ENCODE measurements around the gene ZFP42.
"Not testable (repeated sequence)": the region's sequence is repeated elsewhere in the genome, so short reads cannot be mapped to it uniquely, and the experiment has no call there.

ZFP42 gene

DNA sequence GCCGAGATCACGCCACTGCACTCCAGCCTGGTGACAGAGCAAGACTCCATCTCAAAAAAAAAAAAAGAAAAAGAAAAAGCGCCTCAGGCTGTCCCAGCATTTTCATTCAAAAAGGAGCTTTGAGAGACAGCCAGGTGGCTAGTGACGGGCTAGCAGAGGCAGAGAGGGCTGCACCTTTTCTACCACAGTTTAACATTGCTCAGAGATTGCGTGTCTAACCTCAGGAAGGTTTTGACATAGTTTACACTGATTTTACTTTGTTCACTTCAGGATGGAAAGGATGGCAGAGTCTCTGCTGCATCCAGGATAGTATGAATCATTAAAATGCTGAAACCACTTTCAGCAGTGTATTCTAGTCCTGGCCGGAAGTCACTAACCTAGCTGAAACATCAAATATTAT is 28.1 kb downstream of the ZFP42 start:
- DNase-seq: no peak

DNA sequence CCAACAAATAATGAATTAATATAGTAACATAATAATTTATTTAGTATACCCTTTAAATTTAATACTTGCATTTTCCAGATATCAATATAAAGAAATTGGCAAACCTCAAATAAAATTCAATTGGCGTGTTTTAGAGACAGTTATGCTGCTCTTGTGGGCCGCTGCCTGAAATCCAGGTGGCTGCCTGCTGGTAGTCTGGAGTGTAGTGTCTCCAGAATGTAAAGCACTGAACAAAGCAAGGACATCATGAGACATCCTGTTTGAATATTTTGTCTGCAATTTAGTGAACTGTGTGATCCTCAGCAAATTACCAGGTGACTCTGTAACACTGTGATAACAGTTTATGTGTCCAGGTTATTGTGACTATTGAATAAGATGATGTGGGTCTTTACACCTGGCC is 29.9 kb downstream of the ZFP42 start:
- DNase-seq: no peak

DNA sequence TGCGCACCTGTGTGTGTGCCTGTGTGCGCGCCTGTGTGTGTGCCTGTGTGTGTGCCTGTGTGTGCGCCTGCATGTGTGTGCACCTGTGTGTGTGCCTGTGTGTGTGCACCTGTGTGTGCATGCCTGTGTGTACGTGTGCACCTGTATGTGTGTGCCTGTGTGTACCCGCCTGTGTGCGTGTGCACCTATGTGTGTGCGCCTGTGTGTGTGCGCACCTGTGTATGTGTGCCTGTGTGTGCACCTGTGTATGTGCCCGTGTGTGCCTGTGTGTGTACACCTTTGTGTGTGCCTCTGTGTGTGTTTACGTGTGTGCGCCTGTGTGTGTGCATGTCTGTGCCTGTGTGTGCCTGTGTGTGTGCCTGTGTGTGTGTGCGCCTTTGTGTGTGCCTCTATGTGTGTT is 33.5 kb downstream of the ZFP42 start:
- no peak for DNase-seq

DNA sequence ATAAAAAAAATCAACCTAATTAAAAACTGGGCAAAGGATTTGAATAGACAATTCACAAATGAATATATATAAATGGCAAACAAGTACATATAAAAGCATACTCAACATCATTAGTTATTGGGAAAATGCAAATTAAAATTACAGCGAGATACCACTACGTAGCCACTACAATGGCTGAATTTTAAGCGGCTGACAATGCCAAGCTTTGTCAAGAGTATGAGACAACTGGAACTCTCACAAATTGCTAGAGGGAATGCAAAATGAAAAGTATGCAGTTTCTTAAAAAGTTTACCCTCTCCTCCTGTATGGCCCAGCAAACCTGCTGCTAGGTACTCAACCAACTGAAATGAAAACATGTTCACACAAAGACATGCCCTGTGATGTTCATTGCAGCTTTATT is 34.8 kb downstream of the ZFP42 start:
- DNase-seq: no peak

DNA sequence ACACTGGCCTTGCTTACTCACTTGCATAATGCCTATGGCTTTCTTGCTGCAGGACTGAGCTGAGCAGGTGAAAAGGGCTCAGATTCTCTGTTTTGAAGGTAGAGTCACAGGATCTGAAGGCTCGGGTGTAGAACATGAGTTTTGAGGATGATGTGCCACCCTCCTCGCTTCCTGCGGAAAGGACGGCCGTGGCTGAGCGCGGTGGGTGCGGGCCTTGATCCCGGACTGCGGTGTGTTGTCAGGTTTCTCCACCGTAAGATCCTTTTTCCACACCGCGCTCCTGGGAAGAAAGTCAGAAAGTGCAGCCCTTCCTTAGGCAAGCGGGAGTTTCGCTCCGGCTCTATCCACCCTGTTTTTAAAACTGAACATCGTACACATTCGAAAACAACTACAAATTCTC is 36.2 kb downstream of the ZFP42 start:
- no peak for DNase-seq

DNA sequence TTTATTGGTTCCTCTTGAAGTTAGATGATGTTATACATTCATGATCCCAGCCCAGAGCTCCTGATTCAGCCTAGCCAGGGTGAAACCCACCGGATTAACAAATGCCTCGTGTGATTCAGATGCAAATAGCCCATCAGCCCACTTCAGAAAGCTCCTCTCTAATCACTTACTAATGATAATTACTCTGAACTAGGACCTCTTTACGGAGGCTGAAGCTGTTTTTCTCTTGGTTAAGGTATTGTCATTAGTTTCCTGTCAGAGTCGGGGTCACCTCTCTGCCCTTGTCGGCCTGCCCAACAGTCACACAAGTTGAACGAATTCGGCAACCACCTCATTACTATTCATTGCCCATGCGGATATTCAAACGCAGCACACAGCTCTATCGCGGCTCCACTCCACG is 36.6 kb downstream of the ZFP42 start:
- DNase-seq: no peak

DNA sequence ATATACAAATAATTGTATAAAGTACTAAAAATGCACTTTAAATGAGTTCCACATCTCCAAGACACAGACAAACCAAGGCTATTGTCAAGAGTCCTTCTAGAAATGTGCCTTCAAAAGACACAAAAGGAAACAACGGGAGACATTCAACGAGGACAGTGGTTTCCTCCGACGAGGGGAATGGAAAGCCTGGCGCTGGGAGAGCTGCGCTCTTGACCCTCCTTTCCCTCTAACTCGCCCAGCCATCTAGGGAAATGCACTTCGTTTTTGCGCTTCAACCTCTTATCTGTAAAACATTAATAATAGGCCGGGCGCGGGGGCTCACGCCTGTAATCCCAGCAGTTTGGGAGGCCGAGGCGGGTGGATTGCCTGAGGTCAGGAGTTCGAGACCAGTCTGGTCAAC is 37.0 kb downstream of the ZFP42 start:
- DNase-seq: no peak

DNA sequence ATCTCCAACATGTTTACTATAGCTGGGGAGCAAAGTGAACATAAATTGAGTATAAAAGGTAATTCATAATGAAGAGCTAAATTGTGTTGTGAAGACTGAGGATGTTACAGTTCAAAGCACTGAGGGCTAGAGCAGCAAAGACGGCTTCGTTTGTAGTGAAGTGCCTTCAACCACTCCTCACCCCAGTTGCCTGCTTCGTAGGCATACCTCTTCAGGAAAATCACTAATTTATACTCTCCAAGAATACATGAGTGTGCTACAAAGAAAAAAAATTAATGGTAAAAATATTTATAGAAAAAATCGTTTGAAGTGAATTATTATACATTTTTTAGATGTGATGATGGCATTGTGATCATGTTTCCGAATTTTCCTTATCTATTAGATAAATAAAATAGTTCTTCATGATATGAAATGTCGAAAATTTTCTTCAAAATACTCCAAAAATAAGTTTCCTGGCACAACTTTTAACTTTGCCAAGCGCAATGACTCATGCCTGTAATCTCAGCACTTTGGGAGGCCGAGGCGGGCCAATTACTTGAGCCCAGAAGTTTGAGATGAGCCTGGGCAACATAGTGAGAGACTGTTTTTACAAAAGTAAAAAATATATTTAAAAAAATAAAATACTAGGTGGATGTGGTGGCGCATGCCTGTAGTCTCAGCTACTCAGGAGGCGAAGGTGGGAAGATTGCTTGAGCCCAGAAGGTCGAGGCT is 41.6 kb downstream of the ZFP42 start:
- no peak for DNase-seq

DNA sequence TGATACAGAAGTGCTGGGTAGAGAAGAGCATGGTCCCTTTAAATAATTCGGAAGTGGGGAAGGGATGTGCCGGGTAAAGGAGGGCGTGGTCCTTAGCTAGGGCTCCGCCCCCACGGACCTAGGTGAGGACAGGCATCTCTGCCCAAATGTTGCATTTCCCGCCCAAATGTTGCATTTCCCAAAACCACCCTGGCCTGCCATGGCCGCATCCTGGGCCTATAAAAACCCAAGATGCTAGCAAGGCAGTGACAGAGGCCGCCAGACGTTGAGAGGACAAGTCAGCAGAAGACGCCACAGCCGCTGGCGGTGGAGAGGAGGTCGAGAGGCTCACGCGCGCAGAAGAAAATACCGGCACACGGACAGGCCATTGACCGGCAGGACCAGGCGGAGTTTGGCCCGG is 46.1 kb downstream of the ZFP42 start:
- DNase-seq: no peak

DNA sequence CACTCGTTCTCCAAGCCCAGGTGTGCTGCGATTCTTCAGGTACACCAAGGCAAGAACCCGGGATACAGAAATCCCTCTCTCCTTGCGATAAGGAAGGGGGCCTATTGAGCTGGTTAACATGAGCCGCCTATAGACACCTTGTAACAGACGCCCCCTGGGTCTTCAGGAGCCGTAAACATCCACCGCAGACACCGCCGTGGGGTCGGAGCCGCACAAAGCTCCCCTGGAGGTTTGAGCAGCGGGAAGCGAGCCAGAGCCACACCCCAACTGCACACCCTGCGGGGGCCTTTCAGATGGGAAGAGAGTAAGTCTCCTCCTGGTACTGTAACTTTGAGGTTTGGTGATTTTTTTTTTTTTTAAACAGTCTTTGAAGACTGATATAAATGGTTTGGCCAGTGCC is 46.6 kb downstream of the ZFP42 start:
- DNase-seq: no peak

DNA sequence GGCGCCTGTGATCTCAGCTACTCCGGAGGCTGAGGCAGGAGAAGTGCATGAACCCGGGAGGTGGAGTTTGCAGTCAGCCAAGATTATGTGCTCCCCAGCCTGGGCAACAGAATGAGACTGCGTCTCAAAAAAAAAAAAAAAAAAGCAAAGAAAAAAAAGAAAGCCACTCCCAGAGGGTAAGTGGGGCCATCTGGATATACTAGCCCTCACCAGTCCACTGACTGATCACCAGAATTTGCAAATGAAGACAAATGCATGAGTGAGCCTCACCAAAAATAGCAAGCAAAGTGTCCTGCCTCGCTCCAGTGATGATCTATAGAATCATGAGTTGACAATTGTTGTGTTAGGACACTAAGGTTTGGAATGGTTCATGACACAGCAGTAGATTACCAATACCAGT is 47.6 kb downstream of the ZFP42 start:
- no peak for DNase-seq

DNA sequence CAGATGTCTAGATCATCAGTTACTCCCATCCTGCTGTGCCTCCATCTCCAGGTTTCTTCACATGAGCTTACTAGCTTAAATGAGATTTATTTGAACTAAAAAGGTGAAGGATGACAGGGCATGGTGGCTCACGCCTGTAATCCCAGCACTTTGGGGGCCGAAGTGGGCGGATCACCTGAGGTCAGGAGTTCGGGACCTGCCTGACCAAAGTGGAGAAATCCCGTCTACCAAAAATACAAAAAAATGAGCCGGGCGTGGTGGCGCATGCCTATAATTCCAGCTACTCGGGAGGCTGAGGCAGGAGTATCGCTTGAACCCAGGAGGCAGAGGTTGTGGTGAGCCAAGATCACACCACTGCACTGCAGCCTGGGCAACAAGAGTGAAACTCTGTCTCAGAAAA is 49.9 kb downstream of the ZFP42 start:
- not testable (repeated sequence) for DNase-seq

DNA sequence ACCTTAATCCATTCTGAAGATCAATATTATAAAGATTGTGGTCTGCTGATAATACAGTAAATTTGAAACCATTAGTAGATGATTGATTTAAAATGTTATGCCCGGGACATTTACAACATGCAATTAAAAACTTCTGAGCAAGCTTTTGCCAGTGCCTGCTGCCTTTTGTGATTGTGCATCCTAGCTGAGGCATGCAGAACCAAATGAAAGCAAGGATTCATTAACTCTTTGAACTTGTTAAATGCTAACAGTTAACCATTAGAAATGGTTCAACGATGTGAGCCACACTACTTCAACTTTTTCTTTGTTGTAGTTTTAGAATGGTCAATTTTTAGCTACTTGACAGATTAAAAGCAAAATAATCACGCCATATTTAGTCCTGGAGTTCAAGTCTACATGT is 51.1 kb downstream of the ZFP42 start:
- no peak for DNase-seq

DNA sequence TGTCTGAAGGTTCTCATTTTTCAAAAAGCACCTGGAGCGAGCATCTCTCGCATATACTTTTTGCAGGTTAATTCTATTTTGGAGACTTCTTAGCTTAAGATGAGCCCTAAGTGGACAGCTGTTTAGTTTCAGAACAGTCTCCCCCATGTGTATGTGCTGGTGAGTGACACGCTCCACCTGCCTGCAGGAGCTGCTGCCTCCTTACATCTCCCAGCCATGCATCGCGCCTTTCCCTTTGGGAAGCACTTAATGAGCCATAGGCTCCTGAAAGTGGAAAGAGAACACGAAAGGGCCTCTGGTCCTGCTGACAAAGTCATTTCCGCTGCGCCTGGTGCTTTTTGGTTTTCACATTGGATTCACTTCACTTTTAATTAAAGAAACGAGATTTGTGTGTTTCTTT is 57.7 kb downstream of the ZFP42 start:
- DNase-seq: no peak
